K562 (cell line): ENCODE results near the gene DNAJB1. TPM values are rescaled to one million over a fixed set of nuclear protein-coding genes. Genes with fewer than 3 reads are reported as not detected.

Experiments used
- CREB1 ChIP-seq, 2 experiments: sonication (generic) in 1 of 2; formaldehyde crosslinking in 1 of 2; IDR thresholded peaks; 2 replicates each; pipeline versions ENCODE4 v1.6.1 to v1.8.0; 2012 to 2022; ENCODE audit warnings: inconsistent platforms in 1 of 2, mild to moderate bottlenecking in 1 of 2, missing genetic modification reagents in 1 of 2, moderate library complexity in 1 of 2
- E4F1 ChIP-seq: fragments of 250-450 bp; sonication (Bioruptor Pico); IDR thresholded peaks from 2 replicates; pipeline ENCODE4 v1.5.0; 2021; ENCODE audit warnings: mild to moderate bottlenecking, borderline replicate concordance
- ETS1 ChIP-seq: conservative IDR thresholded peaks from 2 replicates; pipeline ENCODE4 v1.6.1; 2011; ENCODE audit warnings: low read depth, mild to moderate bottlenecking, low read length; ENCODE audit not compliant: control insufficient read depth
- FIP1L1 ChIP-seq: fragments of 200-400 bp; formaldehyde crosslinking; IDR thresholded peaks from 2 replicates; pipeline ENCODE4 v1.6.1; 2018; ENCODE audit warnings: mild to moderate bottlenecking, low read depth, low read length; ENCODE audit not compliant: poor library complexity, severe bottlenecking
- FOXA1 ChIP-seq: fragments of 450-650 bp; IDR thresholded peaks from 2 replicates; pipeline ENCODE4 v1.6.1; 2016; ENCODE audit warnings: mild to moderate bottlenecking, borderline replicate concordance
- HMGN3 ChIP-seq: IDR thresholded peaks from 2 replicates; pipeline ENCODE4 v1.6.1; 2011; ENCODE audit warnings: borderline replicate concordance, low read depth, mild to moderate bottlenecking, mixed read lengths, low read length; ENCODE audit not compliant: insufficient read length; ENCODE audit errors: extremely low read depth
- KAT7 ChIP-seq: sonication (generic); formaldehyde crosslinking; IDR thresholded peaks from 2 replicates; pipeline ENCODE4 v1.8.0; 2022; ENCODE audit warnings: missing genetic modification reagents, mild to moderate bottlenecking, borderline replicate concordance
- MTA1 ChIP-seq: fragments of 450-650 bp; IDR thresholded peaks from 2 replicates; pipeline ENCODE4 v1.6.1; 2017; ENCODE audit warnings: borderline replicate concordance
- NFYB ChIP-seq: IDR thresholded peaks from 2 replicates; pipeline ENCODE4 v1.6.1; 2011; ENCODE audit warnings: mild to moderate bottlenecking, moderate library complexity; ENCODE audit not compliant: insufficient read length; ENCODE audit errors: extremely low read depth
- PCBP1 ChIP-seq: fragments of 200-400 bp; formaldehyde crosslinking; IDR thresholded peaks from 2 replicates; pipeline ENCODE4 v1.6.1; 2018; ENCODE audit warnings: mild to moderate bottlenecking, low read depth, low read length; ENCODE audit not compliant: poor library complexity, severe bottlenecking
- PHF8 ChIP-seq: fragments of 200-600 bp; sonication (generic); IDR thresholded peaks from 2 replicates; pipeline ENCODE4 v1.6.1; 2012; ENCODE audit warnings: mixed run types, mild to moderate bottlenecking, inconsistent platforms, low read length, moderate library complexity, borderline replicate concordance
- RAD51 ChIP-seq: fragments of 450-650 bp; IDR thresholded peaks from 2 replicates; pipeline ENCODE4 v1.7.1; 2016; ENCODE audit warnings: low read depth, mild to moderate bottlenecking, borderline replicate concordance
- RBM25 ChIP-seq: fragments of 200-400 bp; formaldehyde crosslinking; IDR thresholded peaks from 2 replicates; pipeline ENCODE4 v1.6.1; 2018; ENCODE audit warnings: low read length, low read depth, moderate library complexity; ENCODE audit not compliant: severe bottlenecking
- SAP30 ChIP-seq: fragments of 200-600 bp; sonication (generic); IDR thresholded peaks from 2 replicates; pipeline ENCODE4 v1.6.1; 2012; ENCODE audit warnings: borderline replicate concordance, low read depth, mild to moderate bottlenecking, moderate library complexity, low read length, control low read depth, inconsistent platforms; ENCODE audit not compliant: insufficient read depth, poor library complexity, severe bottlenecking
- TEAD4 ChIP-seq, 2 experiments: sonication (generic) in 1 of 2; formaldehyde crosslinking in 1 of 2; IDR thresholded peaks; 2 replicates each; pipeline versions ENCODE4 v1.6.1 to v1.8.0; 2012 to 2022; ENCODE audit warnings: borderline replicate concordance in 1 of 2, inconsistent platforms in 1 of 2, low read length in 1 of 2, mild to moderate bottlenecking in 1 of 2, missing genetic modification reagents in 1 of 2
- ZBTB17 ChIP-seq: fragments of 450-650 bp; formaldehyde crosslinking; IDR thresholded peaks from 2 replicates; pipeline ENCODE4 v1.4.0; 2020; ENCODE audit warnings: mild to moderate bottlenecking
- ZBTB9 ChIP-seq: fragments of 450-650 bp; formaldehyde crosslinking; IDR thresholded peaks from 2 replicates; pipeline ENCODE4 v1.4.0; 2020; ENCODE audit warnings: mild to moderate bottlenecking, moderate library complexity
- ZNF311 ChIP-seq: fragments of 250-450 bp; sonication (Bioruptor Pico); IDR thresholded peaks from 2 replicates; pipeline ENCODE4 v1.4.0; 2020; ENCODE audit warnings: mild to moderate bottlenecking, moderate library complexity
- ZNF668 ChIP-seq: fragments of 250-450 bp; sonication (Bioruptor Pico); IDR thresholded peaks from 2 replicates; pipeline ENCODE4 v1.8.0; 2022; ENCODE audit warnings: mild to moderate bottlenecking, inconsistent platforms
- ZSCAN29 ChIP-seq: fragments of 450-650 bp; IDR thresholded peaks from 2 replicates; pipeline ENCODE4 v1.6.1; 2017
- polyA plus RNA-seq, 8 experiments: library from polyadenylated mRNA; depleted of rRNA in 4 of 8; stranded (reverse) in 5 of 8; unstranded in 3 of 8; fragments of >200 nt; fragmentation: Nextera tagmentation in 2 of 8; fragmentation: Illumina TruSeq in 1 of 8; extraction: Ambion mirVana in 2 of 8; extraction: Trizol in 1 of 8; gene quantifications; 2 replicates each; pipeline versions ENCODE4 v1.2.1 to v1.2.3, GENCODE V29; 2011 to 2014; ENCODE audit warnings: inconsistent platforms in 1 of 8, missing spikeins in 1 of 8
- total RNA-seq, 7 experiments: library from RNA; depleted of rRNA in 6 of 7; stranded (reverse); fragments of >200 nt in 6 of 7; fragmentation: Illumina TruSeq in 2 of 7; extraction: Trizol in 2 of 7; gene quantifications; 2 replicates each; pipeline versions ENCODE4 v1.2.1 to v1.2.3, GENCODE V29; 2011 to 2021; ENCODE audit warnings: low replicate concordance in 1 of 7

Gene DNAJB1
- total and polyA plus RNA-seq, 9 of the 15 experiments (the other 6 are each of a cell fraction or from before 2014, with no cell fraction given): 13.2 to 113 (median 62.1) TPM

GRCh38 chr19:14496029-14496833 lies 22.0 kb downstream of the DNAJB1 start, which contains the start of gene GIPC1 (continued):
- TF ChIP-seq ZBTB17 (CRISPR knock-in tag) (peak; percentile 69; the same call in 1 of the 2 replicates), TEAD4 (IDR thresholded peaks at IDR 0.05; ENCODE audit: low read length) (peak; percentile 59; the same call in 1 of the 2 replicates), TEAD4 (CRISPR knock-in tag; IDR thresholded peaks at IDR 0.05; ENCODE audit: borderline replicate concordance) (no peak), KAT7 (CRISPR knock-in tag) (peak; percentile 74; the same call in 1 of the 2 replicates), E4F1 (CRISPR knock-in tag) (no peak), HMGN3 (peak; percentile 96), CREB1 (IDR thresholded peaks at IDR 0.05) (no peak), CREB1 (CRISPR knock-in tag; IDR thresholded peaks at IDR 0.05) (peak; percentile 73), ZNF311 (no peak), FIP1L1 (peak; percentile 60), PHF8 (no peak; the same call in 1 of the 2 replicates), ZBTB9 (CRISPR knock-in tag) (peak; percentile 82; the same call in 1 of the 2 replicates), ETS1 (peak; percentile 81; the same call in 1 of the 2 replicates), MTA1 (no peak), NFYB (peak; percentile 80), SAP30 (peak; percentile 74), RAD51 (peak; percentile 96), ZSCAN29 (no peak), PCBP1 (peak; percentile 86), ZNF668 (CRISPR knock-in tag) (no peak), RBM25 (peak; percentile 99), FOXA1 (no peak)
